ENCODE data around the gene ATCAY. TPM values are rescaled to one million over a fixed set of nuclear protein-coding genes. Genes with fewer than 3 reads are reported as not detected.
A peak's percentile ranks its signal among the peaks of the same experiment; 100 is the strongest.

Gene ATCAY
- total and polyA plus RNA-seq, 2 of the 13 experiments (the other 11 are each of a cell fraction or from before 2014, with no cell fraction given): not detected

DNA sequence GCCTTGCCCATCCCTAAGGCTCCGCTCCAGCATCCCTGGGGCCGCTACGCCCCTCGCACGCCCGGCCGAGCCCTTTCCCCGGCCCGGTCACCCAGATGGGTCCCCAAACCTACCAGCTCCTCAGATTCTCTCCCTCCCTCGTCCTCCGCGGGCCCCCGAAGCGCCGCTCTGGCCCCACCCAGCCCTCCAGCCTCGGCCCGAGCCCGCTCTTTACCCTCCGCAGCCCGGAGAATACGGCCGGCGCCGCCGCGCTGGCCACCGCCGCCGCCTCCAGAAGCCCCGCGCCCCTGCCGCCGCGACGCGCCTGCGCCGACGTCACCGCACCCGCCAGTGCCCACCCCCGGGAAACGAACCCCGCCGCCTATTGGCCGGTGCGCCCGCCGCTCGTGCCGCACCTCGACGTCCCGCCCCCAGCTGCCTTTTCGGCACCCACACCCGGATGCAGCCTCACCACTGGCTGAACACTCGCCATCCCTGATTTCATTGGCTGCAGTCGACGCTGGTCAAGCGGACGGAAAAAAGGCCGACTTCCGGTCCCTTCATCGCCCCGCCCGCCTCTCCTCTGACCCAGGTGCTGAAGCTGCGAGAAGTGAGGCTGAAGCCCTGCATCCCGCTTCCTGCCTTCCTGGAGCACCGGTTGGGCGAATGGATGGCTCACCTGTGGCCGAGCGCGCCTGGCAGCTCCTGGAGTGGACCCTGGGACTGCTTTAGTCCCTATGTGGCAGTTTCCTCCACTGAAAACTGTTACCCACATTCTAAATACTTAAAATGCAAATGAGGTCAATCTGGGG, 90.5 kb downstream of the ATCAY start, which contains the start of gene DAPK3 (continued):
- TF ChIP-seq, protein P1, sequence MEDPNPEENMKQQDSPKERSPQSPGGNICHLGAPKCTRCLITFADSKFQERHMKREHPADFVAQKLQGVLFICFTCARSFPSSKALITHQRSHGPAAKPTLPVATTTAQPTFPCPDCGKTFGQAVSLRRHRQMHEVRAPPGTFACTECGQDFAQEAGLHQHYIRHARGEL (CRISPR knock-in tag; IDR thresholded peaks at IDR 0.05): no peak
- no peak for TF ChIP-seq ZNF737 (CRISPR knock-in tag; IDR thresholded peaks at IDR 0.05; ENCODE audit: borderline replicate concordance)
- TF ChIP-seq MXD4 (CRISPR knock-in tag; IDR thresholded peaks at IDR 0.05): no peak; the same call in 1 of the 2 replicates
- TF ChIP-seq, protein P2, sequence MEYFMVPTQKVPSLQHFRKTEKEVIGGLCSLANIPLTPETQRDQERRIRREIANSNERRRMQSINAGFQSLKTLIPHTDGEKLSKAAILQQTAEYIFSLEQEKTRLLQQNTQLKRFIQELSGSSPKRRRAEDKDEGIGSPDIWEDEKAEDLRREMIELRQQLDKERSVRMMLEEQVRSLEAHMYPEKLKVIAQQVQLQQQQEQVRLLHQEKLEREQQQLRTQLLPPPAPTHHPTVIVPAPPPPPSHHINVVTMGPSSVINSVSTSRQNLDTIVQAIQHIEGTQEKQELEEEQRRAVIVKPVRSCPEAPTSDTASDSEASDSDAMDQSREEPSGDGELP (IDR thresholded peaks at IDR 0.05; ENCODE audit: borderline replicate concordance, low read depth): peak; percentile 26; the same call in 1 of the 2 replicates
- TF ChIP-seq KAT8 (CRISPR knock-in tag; IDR thresholded peaks at IDR 0.05): peak; percentile 72
- peak; percentile 66 for TF ChIP-seq HOXA3 (CRISPR knock-in tag; IDR thresholded peaks at IDR 0.05)
- TF ChIP-seq ZNF33A (CRISPR knock-in tag; IDR thresholded peaks at IDR 0.05; ENCODE audit: borderline replicate concordance): no peak
- TF ChIP-seq, protein P3, sequence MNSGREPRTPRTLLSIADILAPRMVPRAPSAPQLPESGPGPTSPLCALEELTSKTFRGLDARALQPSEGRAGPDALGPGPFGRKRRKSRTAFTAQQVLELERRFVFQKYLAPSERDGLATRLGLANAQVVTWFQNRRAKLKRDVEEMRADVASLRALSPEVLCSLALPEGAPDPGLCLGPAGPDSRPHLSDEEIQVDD (CRISPR knock-in tag; IDR thresholded peaks at IDR 0.05; ENCODE audit: borderline replicate concordance): no peak
- TF ChIP-seq ZNF678 (CRISPR knock-in tag; IDR thresholded peaks at IDR 0.05): no peak
- TF ChIP-seq ZNF468 (CRISPR knock-in tag; IDR thresholded peaks at IDR 0.05): 0 out of 2 replicates have a peak, but pooled peaks have one; percentile 47
- peak; percentile 49 for TF ChIP-seq POLR2AphosphoS5 (IDR thresholded peaks at IDR 0.05; ENCODE audit: low read depth, low read length)
- peak; percentile 75; the same call in 1 of the 2 replicates for TF ChIP-seq YEATS2 (CRISPR knock-in tag; IDR thresholded peaks at IDR 0.05; ENCODE audit: borderline replicate concordance)
- no peak for TF ChIP-seq HOXA7 (CRISPR knock-in tag; IDR thresholded peaks at IDR 0.05)
- TF ChIP-seq, protein P4, sequence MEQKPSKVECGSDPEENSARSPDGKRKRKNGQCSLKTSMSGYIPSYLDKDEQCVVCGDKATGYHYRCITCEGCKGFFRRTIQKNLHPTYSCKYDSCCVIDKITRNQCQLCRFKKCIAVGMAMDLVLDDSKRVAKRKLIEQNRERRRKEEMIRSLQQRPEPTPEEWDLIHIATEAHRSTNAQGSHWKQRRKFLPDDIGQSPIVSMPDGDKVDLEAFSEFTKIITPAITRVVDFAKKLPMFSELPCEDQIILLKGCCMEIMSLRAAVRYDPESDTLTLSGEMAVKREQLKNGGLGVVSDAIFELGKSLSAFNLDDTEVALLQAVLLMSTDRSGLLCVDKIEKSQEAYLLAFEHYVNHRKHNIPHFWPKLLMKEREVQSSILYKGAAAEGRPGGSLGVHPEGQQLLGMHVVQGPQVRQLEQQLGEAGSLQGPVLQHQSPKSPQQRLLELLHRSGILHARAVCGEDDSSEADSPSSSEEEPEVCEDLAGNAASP (CRISPR knock-in tag; IDR thresholded peaks at IDR 0.05; ENCODE audit: borderline replicate concordance): no peak
- no peak for TF ChIP-seq ZNF615 (CRISPR knock-in tag; IDR thresholded peaks at IDR 0.05; ENCODE audit: borderline replicate concordance)
- TF ChIP-seq TCF7L2 (IDR thresholded peaks at IDR 0.05; ENCODE audit: low read depth, low read length): no peak
- TF ChIP-seq, protein P5, sequence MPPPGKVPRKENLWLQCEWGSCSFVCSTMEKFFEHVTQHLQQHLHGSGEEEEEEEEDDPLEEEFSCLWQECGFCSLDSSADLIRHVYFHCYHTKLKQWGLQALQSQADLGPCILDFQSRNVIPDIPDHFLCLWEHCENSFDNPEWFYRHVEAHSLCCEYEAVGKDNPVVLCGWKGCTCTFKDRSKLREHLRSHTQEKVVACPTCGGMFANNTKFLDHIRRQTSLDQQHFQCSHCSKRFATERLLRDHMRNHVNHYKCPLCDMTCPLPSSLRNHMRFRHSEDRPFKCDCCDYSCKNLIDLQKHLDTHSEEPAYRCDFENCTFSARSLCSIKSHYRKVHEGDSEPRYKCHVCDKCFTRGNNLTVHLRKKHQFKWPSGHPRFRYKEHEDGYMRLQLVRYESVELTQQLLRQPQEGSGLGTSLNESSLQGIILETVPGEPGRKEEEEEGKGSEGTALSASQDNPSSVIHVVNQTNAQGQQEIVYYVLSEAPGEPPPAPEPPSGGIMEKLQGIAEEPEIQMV (CRISPR knock-in tag; IDR thresholded peaks at IDR 0.05; ENCODE audit: low read depth): no peak
- TF ChIP-seq, protein P6, sequence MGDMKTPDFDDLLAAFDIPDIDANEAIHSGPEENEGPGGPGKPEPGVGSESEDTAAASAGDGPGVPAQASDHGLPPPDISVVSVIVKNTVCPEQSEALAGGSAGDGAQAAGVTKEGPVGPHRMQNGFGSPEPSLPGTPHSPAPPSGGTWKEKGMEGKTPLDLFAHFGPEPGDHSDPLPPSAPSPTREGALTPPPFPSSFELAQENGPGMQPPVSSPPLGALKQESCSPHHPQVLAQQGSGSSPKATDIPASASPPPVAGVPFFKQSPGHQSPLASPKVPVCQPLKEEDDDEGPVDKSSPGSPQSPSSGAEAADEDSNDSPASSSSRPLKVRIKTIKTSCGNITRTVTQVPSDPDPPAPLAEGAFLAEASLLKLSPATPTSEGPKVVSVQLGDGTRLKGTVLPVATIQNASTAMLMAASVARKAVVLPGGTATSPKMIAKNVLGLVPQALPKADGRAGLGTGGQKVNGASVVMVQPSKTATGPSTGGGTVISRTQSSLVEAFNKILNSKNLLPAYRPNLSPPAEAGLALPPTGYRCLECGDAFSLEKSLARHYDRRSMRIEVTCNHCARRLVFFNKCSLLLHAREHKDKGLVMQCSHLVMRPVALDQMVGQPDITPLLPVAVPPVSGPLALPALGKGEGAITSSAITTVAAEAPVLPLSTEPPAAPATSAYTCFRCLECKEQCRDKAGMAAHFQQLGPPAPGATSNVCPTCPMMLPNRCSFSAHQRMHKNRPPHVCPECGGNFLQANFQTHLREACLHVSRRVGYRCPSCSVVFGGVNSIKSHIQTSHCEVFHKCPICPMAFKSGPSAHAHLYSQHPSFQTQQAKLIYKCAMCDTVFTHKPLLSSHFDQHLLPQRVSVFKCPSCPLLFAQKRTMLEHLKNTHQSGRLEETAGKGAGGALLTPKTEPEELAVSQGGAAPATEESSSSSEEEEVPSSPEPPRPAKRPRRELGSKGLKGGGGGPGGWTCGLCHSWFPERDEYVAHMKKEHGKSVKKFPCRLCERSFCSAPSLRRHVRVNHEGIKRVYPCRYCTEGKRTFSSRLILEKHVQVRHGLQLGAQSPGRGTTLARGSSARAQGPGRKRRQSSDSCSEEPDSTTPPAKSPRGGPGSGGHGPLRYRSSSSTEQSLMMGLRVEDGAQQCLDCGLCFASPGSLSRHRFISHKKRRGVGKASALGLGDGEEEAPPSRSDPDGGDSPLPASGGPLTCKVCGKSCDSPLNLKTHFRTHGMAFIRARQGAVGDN (CRISPR knock-in tag; IDR thresholded peaks at IDR 0.05): peak; percentile 72
- no peak for TF ChIP-seq HNF4G (IDR thresholded peaks at IDR 0.05; ENCODE audit: borderline replicate concordance, low read depth, low read length)
- TF ChIP-seq HNF4G (CRISPR knock-in tag; IDR thresholded peaks at IDR 0.05; ENCODE audit: borderline replicate concordance, low read depth): no peak
